Measurements from ENCODE around the gene MTMR12.

GRCh38 chr5:32317041-32317440, 4.3 kb upstream of the MTMR12 start:
- TF ChIP-seq CTCF (IDR thresholded peaks at IDR 0.05; ENCODE audit: low read depth, low read length, poor library complexity, severe bottlenecking) (no peak), EZH2phosphoT487 (IDR thresholded peaks at IDR 0.05; ENCODE audit: borderline replicate concordance, low read length) (no peak)

Measured in DOHH2 (cell line).